GM12891 (cell line): ENCODE measurements around the gene SLC25A29.

Experiments used
- DNase-seq: peaks from one replicate; pipeline ENCODE4 v3.0.0; 2011; ENCODE audit warnings: low spot score; ENCODE audit not compliant: insufficient read length
- FAIRE-seq: peaks from 2 replicates; lab custom pipeline; 2011; peaks lifted over from hg19 to GRCh38; lab: Jason Lieb, UNC
- PAX5 ChIP-seq: IDR thresholded peaks from 2 replicates; pipeline ENCODE4 v1.6.1; 2011; ENCODE audit warnings: low read length, moderate library complexity, mild to moderate bottlenecking; ENCODE audit not compliant: insufficient read depth, severe bottlenecking
- POLR2A ChIP-seq: IDR thresholded peaks from 2 replicates; pipeline ENCODE4 v1.6.1; 2011; ENCODE audit warnings: low read depth, low read length, control low read depth
- POLR2AphosphoS5 ChIP-seq: IDR thresholded peaks from 2 replicates; pipeline ENCODE4 v1.6.1; 2011; ENCODE audit warnings: low read depth, low read length, control low read depth
- POU2F2 ChIP-seq: IDR thresholded peaks from 2 replicates; pipeline ENCODE4 v1.6.1; 2011; ENCODE audit warnings: low read depth, mild to moderate bottlenecking, control low read depth, low read length, moderate library complexity
- SPI1 ChIP-seq: IDR thresholded peaks from 2 replicates; pipeline ENCODE4 v1.6.1; 2011; ENCODE audit warnings: low read depth, low read length, control low read depth
- TAF1 ChIP-seq: IDR thresholded peaks from 2 replicates; pipeline ENCODE4 v1.6.1; 2011; ENCODE audit warnings: low read depth, low read length, control low read depth

The SLC25A29 gene

GRCh38 chr14:100262545-100262944, 43.7 kb downstream of the SLC25A29 start:
- DNase-seq (no peak), FAIRE-seq (no peak)
- TF ChIP-seq POU2F2: no peak
- no peak for TF ChIP-seq SPI1
- TF ChIP-seq POLR2A: no peak
- no peak for TF ChIP-seq TAF1
- no peak for TF ChIP-seq POLR2AphosphoS5
- TF ChIP-seq PAX5: no peak

GRCh38 chr14:100261621-100262020, 44.6 kb downstream of the SLC25A29 start:
- FAIRE-seq: no peak
- no peak for DNase-seq
- TF ChIP-seq PAX5 (no peak), POLR2AphosphoS5 (no peak), POU2F2 (no peak), POLR2A (no peak), TAF1 (no peak), SPI1 (no peak)

- FAIRE-seq (peak; percentile 93), DNase-seq (no peak)
Measured at GRCh38 chr14:100256339-100256895, 49.8 kb downstream of the SLC25A29 start.

GRCh38 chr14:100252684-100253083, 53.6 kb downstream of the SLC25A29 start:
- no peak for TF ChIP-seq POLR2AphosphoS5
- DNase-seq: no peak

More at GRCh38 chr14:100256339-100256895, 49.8 kb downstream of the SLC25A29 start:
- TF ChIP-seq TAF1 (no peak), POLR2AphosphoS5 (no peak), POLR2A (no peak), SPI1 (peak; percentile 98), PAX5 (no peak), POU2F2 (no peak)

GRCh38 chr14:100250732-100251465, 55.3 kb downstream of the SLC25A29 start:
- no peak for FAIRE-seq

More at GRCh38 chr14:100252684-100253083, 53.6 kb downstream of the SLC25A29 start:
- no peak for FAIRE-seq

GRCh38 chr14:100246809-100247428, 59.3 kb downstream of the SLC25A29 start:
- TF ChIP-seq PAX5 (no peak), POU2F2 (no peak), POLR2AphosphoS5 (no peak), POLR2A (no peak), SPI1 (no peak)
- no peak for FAIRE-seq
- no peak for DNase-seq

More at GRCh38 chr14:100250732-100251465, 55.3 kb downstream of the SLC25A29 start:
- no peak for DNase-seq
- TF ChIP-seq POLR2AphosphoS5: no peak
- TF ChIP-seq POLR2A: no peak
- 0 out of 2 replicates have a peak, but pooled peaks have one; percentile 25 for TF ChIP-seq SPI1

GRCh38 chr14:100243020-100243419, 63.2 kb downstream of the SLC25A29 start:
- no peak for DNase-seq
- TF ChIP-seq PAX5: no peak
- no peak for TF ChIP-seq POU2F2
- no peak for TF ChIP-seq POLR2A
- no peak for TF ChIP-seq POLR2AphosphoS5
- TF ChIP-seq SPI1: no peak
- no peak for TF ChIP-seq TAF1
- FAIRE-seq: peak; percentile 54

GRCh38 chr14:100241279-100241678, 65.0 kb downstream of the SLC25A29 start:
- no peak for TF ChIP-seq TAF1
- TF ChIP-seq POLR2A: no peak
- TF ChIP-seq SPI1: no peak
- no peak for TF ChIP-seq POLR2AphosphoS5
- TF ChIP-seq PAX5: no peak
- TF ChIP-seq POU2F2: no peak
- no peak for DNase-seq
- no peak for FAIRE-seq
